ENCODE results near the gene ACTG2. TPM values are rescaled to one million over a fixed set of nuclear protein-coding genes. Genes with fewer than 3 reads are reported as not detected.

ACTG2 gene
- total and polyA plus RNA-seq, 10 donors = 0.60 to 17.6 (median 4.3) TPM

DNA sequence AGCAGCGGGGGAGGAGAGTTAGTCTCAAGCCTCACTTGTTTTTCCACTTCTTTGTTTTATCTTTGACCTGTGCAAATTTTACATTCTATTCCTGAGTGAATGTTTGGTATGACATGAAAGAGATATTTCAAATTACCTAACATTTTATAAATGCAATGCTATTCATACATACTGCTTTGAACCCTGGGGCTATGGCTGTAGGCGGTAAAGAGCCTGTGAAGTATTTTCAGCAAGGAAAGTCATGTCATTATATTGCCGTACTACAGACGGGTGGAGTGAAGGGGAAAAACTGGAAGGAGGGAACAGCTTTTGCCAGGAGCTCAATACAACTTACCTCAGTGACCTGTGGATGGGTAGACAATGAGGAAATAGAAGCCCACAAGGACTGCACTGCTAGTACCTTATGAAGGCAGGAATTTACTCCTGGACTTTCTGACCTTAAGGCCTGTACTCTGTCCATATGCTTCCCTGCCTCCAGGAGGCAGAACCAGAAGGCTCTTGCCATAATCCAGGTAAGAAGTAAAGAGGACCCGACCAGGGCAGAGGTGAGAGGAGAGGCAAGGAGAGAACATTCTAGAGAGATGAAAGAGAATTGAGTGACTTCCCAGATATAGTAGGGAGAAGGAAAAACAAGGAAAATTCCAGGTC is 63.5 kb downstream of the ACTG2 start:
- intact Hi-C loops (cut with DNase I; ENCODE audit: low total_unique reads) = no loop called here
- peaks cover 0 to 100% (median 78%) of the 10 kb centered on the region in 6 donors for H3K36me3 ChIP-seq

DNA sequence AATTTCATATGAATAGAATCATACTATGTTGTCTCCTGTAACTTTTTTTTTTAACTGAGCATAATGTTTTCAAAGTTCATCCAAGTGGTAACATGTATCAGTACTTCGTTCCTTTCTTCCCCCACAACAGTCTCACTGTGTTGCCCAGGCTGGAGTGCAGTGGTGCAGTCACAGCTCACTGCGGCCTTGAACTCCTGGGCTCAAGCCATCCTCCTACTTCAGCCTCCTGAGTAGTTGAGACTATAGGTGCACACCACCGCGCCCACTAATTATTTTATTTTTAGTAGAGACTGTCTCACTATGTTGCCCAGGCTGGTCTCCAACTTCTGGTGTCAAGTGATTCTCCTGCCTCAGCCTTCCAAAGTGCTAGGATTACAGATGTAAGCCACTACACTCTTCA is 68.5 kb downstream of the ACTG2 start:
- H3K27me3 ChIP-seq (replicated peaks in 1 of 7) = no peaks in the 10 kb centered on the region
- intact Hi-C loops (cut with DNase I; ENCODE audit: low total_unique reads) = no loop called here
- WGBS, 5 donors = 95 to 98% (median 96%) methylated on average over 4 of the region's 4 CpGs
- H3K9me3 ChIP-seq = peaks cover 0 to 10% (median 6%) of the 10 kb centered on the region in 8 donors
- no peak for DNase-seq
- H3K4me1 ChIP-seq = no peaks in the 10 kb centered on the region
- TF ChIP-seq POLR2A (IDR thresholded peaks at IDR 0.05) (no peak), POLR2AphosphoS5 (IDR thresholded peaks at IDR 0.05) (no peak)
- TF ChIP-seq, protein P1, sequence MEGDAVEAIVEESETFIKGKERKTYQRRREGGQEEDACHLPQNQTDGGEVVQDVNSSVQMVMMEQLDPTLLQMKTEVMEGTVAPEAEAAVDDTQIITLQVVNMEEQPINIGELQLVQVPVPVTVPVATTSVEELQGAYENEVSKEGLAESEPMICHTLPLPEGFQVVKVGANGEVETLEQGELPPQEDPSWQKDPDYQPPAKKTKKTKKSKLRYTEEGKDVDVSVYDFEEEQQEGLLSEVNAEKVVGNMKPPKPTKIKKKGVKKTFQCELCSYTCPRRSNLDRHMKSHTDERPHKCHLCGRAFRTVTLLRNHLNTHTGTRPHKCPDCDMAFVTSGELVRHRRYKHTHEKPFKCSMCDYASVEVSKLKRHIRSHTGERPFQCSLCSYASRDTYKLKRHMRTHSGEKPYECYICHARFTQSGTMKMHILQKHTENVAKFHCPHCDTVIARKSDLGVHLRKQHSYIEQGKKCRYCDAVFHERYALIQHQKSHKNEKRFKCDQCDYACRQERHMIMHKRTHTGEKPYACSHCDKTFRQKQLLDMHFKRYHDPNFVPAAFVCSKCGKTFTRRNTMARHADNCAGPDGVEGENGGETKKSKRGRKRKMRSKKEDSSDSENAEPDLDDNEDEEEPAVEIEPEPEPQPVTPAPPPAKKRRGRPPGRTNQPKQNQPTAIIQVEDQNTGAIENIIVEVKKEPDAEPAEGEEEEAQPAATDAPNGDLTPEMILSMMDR (IDR thresholded peaks at IDR 0.05 in 8 of 11, conservative IDR thresholded peaks at IDR 0.05 in 3 of 11) = no peak
- H3K36me3 ChIP-seq = peaks cover 0 to 56% (median 38%) of the 10 kb centered on the region in 6 donors
- H3K27ac ChIP-seq = no peak overlapping the region
- no peak overlapping the region for H3K4me3 ChIP-seq

More for the DNA sequence above, 63.5 kb downstream of the ACTG2 start:
- Histone ChIP-seq H3K27ac (no peak overlapping the region), H3K4me3 (no peak overlapping the region), H3K4me1 (peaks cover 0 to 20% (median 3%) of the 10 kb centered on the region in 6 donors), H3K27me3 (replicated peaks in 1 of 7) (no peaks in the 10 kb centered on the region), H3K9me3 (no peaks in the 10 kb centered on the region)
- TF ChIP-seq, protein P1 (IDR thresholded peaks at IDR 0.05 in 8 of 11, conservative IDR thresholded peaks at IDR 0.05 in 3 of 11) = no peak
- TF ChIP-seq POLR2A (IDR thresholded peaks at IDR 0.05) (no peak), POLR2AphosphoS5 (IDR thresholded peaks at IDR 0.05) (no peak)
- WGBS, 5 donors = 94 to 95% (median 94%) methylated on average over 5 of the region's 5 CpGs
- no peak for DNase-seq

DNA sequence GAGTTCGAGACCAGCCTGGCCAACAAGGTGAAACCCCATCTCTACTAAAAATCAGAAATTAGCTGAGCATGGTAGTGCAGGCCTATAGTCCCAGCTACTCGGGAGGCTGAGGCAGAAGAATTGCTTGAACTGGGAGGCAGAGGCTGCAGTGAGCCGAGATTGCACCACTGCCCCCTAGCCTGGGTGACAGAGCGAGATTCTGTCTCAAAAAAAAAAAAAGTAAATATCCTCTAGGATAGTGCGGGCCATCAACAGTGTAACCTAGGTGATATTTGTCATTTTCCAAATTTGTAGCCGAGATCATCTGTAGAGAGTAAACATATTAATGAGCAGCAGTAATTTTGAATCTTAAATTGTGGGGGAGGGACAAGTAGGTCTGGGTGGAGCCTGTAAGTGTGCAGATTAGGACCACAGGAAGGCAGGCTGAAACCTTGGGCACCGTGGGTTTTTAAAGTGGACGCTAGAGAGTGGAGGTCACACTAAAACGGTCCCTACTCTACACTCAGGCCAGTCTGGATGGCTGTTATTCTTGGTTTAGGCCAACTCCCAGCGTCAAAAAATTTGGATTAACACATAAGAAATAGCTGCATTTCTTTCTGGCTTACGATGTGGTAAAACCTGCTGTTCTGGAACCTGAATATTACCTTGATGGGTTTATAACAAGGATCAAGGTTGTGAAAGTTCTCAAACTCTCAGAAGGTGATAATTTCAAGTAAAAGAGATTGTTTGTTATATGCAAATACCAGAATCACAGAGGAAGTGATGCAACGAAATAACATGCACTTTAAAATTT is 69.2 kb downstream of the ACTG2 start:
- 83 to 89% (median 86%) methylated on average over 12 of the region's 12 CpGs for WGBS, 5 donors
- intact Hi-C loops (cut with DNase I; ENCODE audit: low total_unique reads) = no loop called here
- no peak overlapping the region for H3K27ac ChIP-seq
- H3K9me3 ChIP-seq = peaks cover 0 to 10% (median 6%) of the 10 kb centered on the region in 8 donors
- no peaks in the 10 kb centered on the region for H3K4me1 ChIP-seq
- no peaks in the 10 kb centered on the region for H3K27me3 ChIP-seq (replicated peaks in 1 of 7)
- peaks cover 0 to 48% (median 32%) of the 10 kb centered on the region in 6 donors for H3K36me3 ChIP-seq
- H3K4me3 ChIP-seq = no peak overlapping the region
- DNase-seq = no peak
- TF ChIP-seq POLR2A (IDR thresholded peaks at IDR 0.05) (no peak), POLR2AphosphoS5 (IDR thresholded peaks at IDR 0.05) (no peak)
- TF ChIP-seq, protein P1 (IDR thresholded peaks at IDR 0.05 in 8 of 11, conservative IDR thresholded peaks at IDR 0.05 in 3 of 11) = no peak

DNA sequence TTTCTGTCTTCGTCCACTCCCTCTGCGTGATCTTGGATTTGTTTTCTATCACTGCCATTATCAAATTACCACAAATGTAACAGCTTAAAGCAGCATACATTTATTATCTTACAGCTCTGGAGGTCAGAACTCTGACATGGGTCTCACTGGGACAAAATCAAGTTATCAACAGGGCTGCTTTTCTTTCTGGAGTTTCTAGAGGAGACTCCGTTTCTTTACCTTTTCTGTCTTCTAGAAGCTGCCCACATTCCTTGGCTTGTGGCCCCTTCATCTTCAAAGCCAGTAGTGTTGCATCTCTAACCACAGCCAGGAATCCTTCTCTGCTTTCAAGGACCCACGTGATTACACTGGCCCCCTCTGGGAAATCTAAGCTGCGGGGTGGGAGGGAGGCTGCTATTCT is 70.0 kb downstream of the ACTG2 start:
- peaks cover 0 to 5% (median under 1%) of the 10 kb centered on the region in 6 donors for H3K4me1 ChIP-seq
- intact Hi-C loops (cut with DNase I; ENCODE audit: low total_unique reads) = no loop called here
- DNase-seq = no peak
- no peaks in the 10 kb centered on the region for H3K27me3 ChIP-seq (replicated peaks in 1 of 7)
- peaks cover 0 to 41% (median 24%) of the 10 kb centered on the region in 6 donors for H3K36me3 ChIP-seq
- 56 to 93% (median 77%) methylated on average over 5 of the region's 5 CpGs for WGBS, 5 donors
- peaks cover 0 to 10% (median 6%) of the 10 kb centered on the region in 8 donors for H3K9me3 ChIP-seq
- TF ChIP-seq, protein P1 (IDR thresholded peaks at IDR 0.05 in 8 of 11, conservative IDR thresholded peaks at IDR 0.05 in 3 of 11) = no peak
- TF ChIP-seq POLR2AphosphoS5 (IDR thresholded peaks at IDR 0.05) = no peak
- no peak for TF ChIP-seq POLR2A (IDR thresholded peaks at IDR 0.05)
- H3K27ac ChIP-seq = no peak overlapping the region
- H3K4me3 ChIP-seq = no peak overlapping the region

Measured in spleen (tissue), 11 donors.